T-helper 2 cell (primary cell): ENCODE measurements around the gene RXRA.
"Not testable (repeated sequence)": the region's sequence is repeated elsewhere in the genome, so short reads cannot be mapped to it uniquely, and the experiment has no call there.

ENCODE experiments used
- DNase-seq, 5 experiments: peaks; one replicate each; pipeline versions ENCODE4 v3.0.0 to v3.0.0-alpha.2; 2012 to 2022

Gene RXRA

GRCh38 chr9:134294153-134295071, 31.8 kb upstream of the RXRA start:
- no peak for DNase-seq

GRCh38 chr9:134295101-134295745, 31.0 kb upstream of the RXRA start:
- no peak for DNase-seq

- no peak for DNase-seq
Observed at GRCh38 chr9:134295746-134296250, 30.5 kb upstream of the RXRA start.

GRCh38 chr9:134296301-134297082, 29.8 kb upstream of the RXRA start:
- DNase-seq, result peak in 1 of 5 experiments; percentile 47

GRCh38 chr9:134297083-134297410, 29.2 kb upstream of the RXRA start:
- DNase-seq, result no peak

GRCh38 chr9:134297576-134297975, 28.7 kb upstream of the RXRA start:
- DNase-seq, result no peak

- no peak for DNase-seq
Observed at GRCh38 chr9:134298000-134298399, 28.3 kb upstream of the RXRA start.

- no peak for DNase-seq
Observed at GRCh38 chr9:134299068-134299467, 27.2 kb upstream of the RXRA start.

GRCh38 chr9:134299883-134300282, 26.4 kb upstream of the RXRA start:
- no peak for DNase-seq

- peak in 3 of 5 experiments; percentile 24 to 88 (median 81) for DNase-seq
Observed at GRCh38 chr9:134301387-134302129, 24.7 kb upstream of the RXRA start.

GRCh38 chr9:134302130-134302817, 24.0 kb upstream of the RXRA start:
- DNase-seq, result no peak

- no peak for DNase-seq
Observed at GRCh38 chr9:134303601-134304000, 22.7 kb upstream of the RXRA start.

GRCh38 chr9:134304261-134304660, 22.0 kb upstream of the RXRA start:
- DNase-seq, result no peak

GRCh38 chr9:134304690-134305089, 21.6 kb upstream of the RXRA start:
- DNase-seq, result no peak

- DNase-seq, result no peak
Observed at GRCh38 chr9:134305533-134305932, 20.7 kb upstream of the RXRA start.

GRCh38 chr9:134306042-134306441, 20.2 kb upstream of the RXRA start:
- not testable (repeated sequence) for DNase-seq

GRCh38 chr9:134306636-134307600, 19.3 kb upstream of the RXRA start:
- no peak for DNase-seq

GRCh38 chr9:134307674-134308638, 18.3 kb upstream of the RXRA start:
- DNase-seq, result no peak

GRCh38 chr9:134308639-134309220, 17.5 kb upstream of the RXRA start:
- DNase-seq, result not testable (repeated sequence)
